Trophoblast cell (in vitro differentiated cells and primary cell): Measurements from ENCODE around the gene SPON1.

Source experiments
- DNase-seq, 2 donors: peaks; one replicate each; pipeline ENCODE4 v3.0.0-alpha.2; 2016
- H2AFZ ChIP-seq: 2 replicates; pipeline ENCODE4 v1.6.1; 2013; ENCODE audit warnings: low read length, moderate library complexity, mild to moderate bottlenecking; ENCODE audit not compliant: insufficient read depth, poor library complexity
- H2AK5ac ChIP-seq: 2 replicates; pipeline ENCODE4 v1.6.1; 2013; ENCODE audit warnings: mild to moderate bottlenecking, low read length
- H2BK120ac ChIP-seq: 2 replicates; pipeline ENCODE4 v1.6.1; 2013; ENCODE audit warnings: low read length, mild to moderate bottlenecking, moderate library complexity; ENCODE audit not compliant: insufficient read depth, poor library complexity
- H2BK12ac ChIP-seq: 2 replicates; pipeline ENCODE4 v1.6.1; 2013; ENCODE audit warnings: mild to moderate bottlenecking, low read length, moderate library complexity
- H2BK5ac ChIP-seq: 2 replicates; pipeline ENCODE4 v1.6.1; 2013; ENCODE audit warnings: low read length, low read depth, moderate library complexity, mild to moderate bottlenecking; ENCODE audit not compliant: poor library complexity
- H3K14ac ChIP-seq: 2 replicates; pipeline ENCODE4 v1.6.1; 2013; ENCODE audit warnings: mild to moderate bottlenecking, low read length
- H3K18ac ChIP-seq: 2 replicates; pipeline ENCODE4 v1.6.1; 2013; ENCODE audit warnings: mild to moderate bottlenecking, low read length
- H3K23ac ChIP-seq: 2 replicates; pipeline ENCODE4 v1.6.1; 2013; ENCODE audit warnings: low read length
- H3K27ac ChIP-seq: 2 replicates; pipeline ENCODE4 v1.5.1; 2013; ENCODE audit warnings: low read depth, mild to moderate bottlenecking, inconsistent platforms, low read length, moderate library complexity
- H3K27me3 ChIP-seq: 2 replicates; pipeline ENCODE4 v1.6.1; 2013; ENCODE audit warnings: inconsistent platforms, mild to moderate bottlenecking, low read length, moderate library complexity; ENCODE audit not compliant: insufficient read depth
- H3K36me3 ChIP-seq, 2 experiments: 1 replicate in 1 of 2; 2 replicates in 1 of 2; pipeline ENCODE4 v1.6.1; 2013; ENCODE audit warnings: low read length in 2 of 2, mild to moderate bottlenecking in 2 of 2, moderate library complexity in 1 of 2; ENCODE audit not compliant: insufficient read depth in 2 of 2, control insufficient read depth in 1 of 2
- H3K4ac ChIP-seq: 2 replicates; pipeline ENCODE4 v1.6.1; 2013; ENCODE audit warnings: low read depth, mild to moderate bottlenecking, low read length, moderate library complexity
- H3K4me1 ChIP-seq, 2 experiments: 1 replicate in 1 of 2; 2 replicates in 1 of 2; pipeline ENCODE4 v1.6.1; 2013; ENCODE audit warnings: low read length in 2 of 2, mild to moderate bottlenecking in 2 of 2, moderate library complexity in 1 of 2; ENCODE audit not compliant: insufficient read depth in 2 of 2, control insufficient read depth in 1 of 2
- H3K4me2 ChIP-seq: 2 replicates; pipeline ENCODE4 v1.6.1; 2013; ENCODE audit warnings: inconsistent platforms, mild to moderate bottlenecking, low read length, moderate library complexity
- H3K4me3 ChIP-seq: 2 replicates; pipeline ENCODE4 v1.5.1; 2013; ENCODE audit warnings: mild to moderate bottlenecking, low read depth, low read length, inconsistent platforms
- H3K79me1 ChIP-seq: one replicate; pipeline ENCODE4 v1.6.1; 2013; ENCODE audit warnings: low read length
- H3K79me2 ChIP-seq: 2 replicates; pipeline ENCODE4 v1.6.1; 2013; ENCODE audit warnings: low read length, mild to moderate bottlenecking; ENCODE audit not compliant: control insufficient read depth, insufficient read depth, poor library complexity
- H3K9ac ChIP-seq: 2 replicates; pipeline ENCODE4 v1.6.1; 2013; ENCODE audit warnings: mild to moderate bottlenecking, low read length
- H3K9me3 ChIP-seq: 2 replicates; pipeline ENCODE4 v1.6.1; 2013; ENCODE audit warnings: low read depth, mild to moderate bottlenecking, control low read depth, inconsistent platforms, low read length; ENCODE audit not compliant: insufficient read depth
- H4K12ac ChIP-seq: 2 replicates; pipeline ENCODE4 v1.6.1; 2013; ENCODE audit warnings: low read depth, mild to moderate bottlenecking, low read length, moderate library complexity
- H4K8ac ChIP-seq: 2 replicates; pipeline ENCODE4 v1.6.1; 2013; ENCODE audit warnings: low read depth, mild to moderate bottlenecking, low read length, moderate library complexity
- H4K91ac ChIP-seq: one replicate; pipeline ENCODE4 v1.6.1; 2013; ENCODE audit warnings: low read depth, mild to moderate bottlenecking, low read length, moderate library complexity
- WGBS: extraction: QIAGEN DNeasy Blood & Tissue Kit; methylation state at CpG from one replicate; pipeline ENCODE4 v1.1.7; 2013; ENCODE audit warnings: missing lambda C conversion rate; ENCODE audit not compliant: insufficient read length, insufficient coverage; ENCODE audit errors: extremely low coverage; 5-methylcytosine and 5-hydroxymethylcytosine counted together

Gene SPON1

GRCh38 chr11:13999704-14000103 lies 37.2 kb downstream of the SPON1 start:
- no peak overlapping the region for H2BK120ac ChIP-seq

GRCh38 chr11:14001597-14001996 lies 39.1 kb downstream of the SPON1 start:
- Histone ChIP-seq H2BK120ac (no peak overlapping the region), H3K79me1 (no peaks in the 10 kb centered on the region), H2BK5ac (no peak overlapping the region), H3K23ac (no peak overlapping the region), H3K4ac (no peak overlapping the region), H4K12ac (no peak overlapping the region), H3K27ac (no peak overlapping the region), H3K9me3 (peaks cover 2% of the 10 kb centered on the region), H4K8ac (no peak overlapping the region), H3K4me3 (no peak overlapping the region), H2AK5ac (no peak overlapping the region), H4K91ac (no peak overlapping the region), H3K79me2 (peaks cover 2% of the 10 kb centered on the region), H2BK12ac (no peak overlapping the region), H3K4me1 (peaks cover 0 to 6% of the 10 kb centered on the region in 2 experiments), H2AFZ (no peak overlapping the region), H3K18ac (no peak overlapping the region), H3K4me2 (no peak overlapping the region), H3K27me3 (no peaks in the 10 kb centered on the region), H3K36me3 (no peaks in the 10 kb centered on the region), H3K9ac (no peak overlapping the region), H3K14ac (no peak overlapping the region)
- DNase-seq, result no peak
- no CpG with 5 or more reads among the region's 2 CpGs for WGBS

More at GRCh38 chr11:13999704-14000103, 37.2 kb downstream of the SPON1 start:
- Histone ChIP-seq H3K14ac (no peak overlapping the region), H3K4me2 (no peak overlapping the region), H4K12ac (no peak overlapping the region), H3K9me3 (peaks cover 2% of the 10 kb centered on the region), H3K27me3 (no peaks in the 10 kb centered on the region), H2BK5ac (no peak overlapping the region), H3K18ac (no peak overlapping the region), H3K23ac (no peak overlapping the region), H3K27ac (no peak overlapping the region), H4K8ac (no peak overlapping the region), H3K79me2 (peaks cover 2% of the 10 kb centered on the region), H3K9ac (no peak overlapping the region), H2BK12ac (no peak overlapping the region), H3K79me1 (no peaks in the 10 kb centered on the region), H3K36me3 (no peaks in the 10 kb centered on the region), H3K4me3 (no peak overlapping the region), H3K4me1 (peaks cover 0 to 6% of the 10 kb centered on the region in 2 experiments), H3K4ac (no peak overlapping the region), H4K91ac (no peak overlapping the region), H2AFZ (no peak overlapping the region), H2AK5ac (no peak overlapping the region)
- no peak for DNase-seq

GRCh38 chr11:14007566-14007965 lies 45.0 kb downstream of the SPON1 start:
- Histone ChIP-seq H3K9ac (no peak overlapping the region), H3K27me3 (no peaks in the 10 kb centered on the region), H3K79me1 (no peaks in the 10 kb centered on the region), H2AFZ (no peak overlapping the region), H3K9me3 (peaks cover 2% of the 10 kb centered on the region), H2AK5ac (no peak overlapping the region), H3K4me3 (no peak overlapping the region), H3K18ac (no peak overlapping the region), H2BK12ac (no peak overlapping the region), H3K79me2 (no peaks in the 10 kb centered on the region), H3K36me3 (no peaks in the 10 kb centered on the region), H3K4ac (no peak overlapping the region), H3K23ac (no peak overlapping the region), H2BK5ac (no peak overlapping the region), H3K4me2 (no peak overlapping the region), H4K8ac (no peak overlapping the region), H3K14ac (no peak overlapping the region), H3K4me1 (no peaks in the 10 kb centered on the region), H2BK120ac (no peak overlapping the region), H3K27ac (no peak overlapping the region), H4K91ac (no peak overlapping the region), H4K12ac (no peak overlapping the region)
- no CpG with 5 or more reads among the region's 6 CpGs for WGBS
- no peak for DNase-seq

- no peak overlapping the region for H3K9ac ChIP-seq
- no CpG with 5 or more reads among the region's 3 CpGs for WGBS
Measured at GRCh38 chr11:14010665-14011064, 48.1 kb downstream of the SPON1 start.

More at GRCh38 chr11:14010665-14011064, 48.1 kb downstream of the SPON1 start:
- Histone ChIP-seq H4K91ac (no peak overlapping the region), H3K4ac (no peak overlapping the region), H3K79me1 (peaks cover 2% of the 10 kb centered on the region), H3K14ac (no peak overlapping the region), H3K27ac (no peak overlapping the region), H3K9me3 (no peaks in the 10 kb centered on the region), H2AK5ac (no peak overlapping the region), H2BK12ac (no peak overlapping the region), H3K27me3 (no peaks in the 10 kb centered on the region), H2BK120ac (no peak overlapping the region), H2AFZ (no peak overlapping the region), H3K4me1 (peaks cover under 1 to 2% of the 10 kb centered on the region in 2 experiments), H3K79me2 (no peaks in the 10 kb centered on the region), H3K18ac (no peak overlapping the region), H2BK5ac (no peak overlapping the region), H4K12ac (no peak overlapping the region), H3K4me2 (no peak overlapping the region), H4K8ac (no peak overlapping the region), H3K4me3 (no peak overlapping the region), H3K36me3 (no peaks in the 10 kb centered on the region), H3K23ac (no peak overlapping the region)
- DNase-seq, result no peak
